ENCODE measurements around the gene PMS1. TPM values are rescaled to one million over a fixed set of nuclear protein-coding genes. Genes with fewer than 3 reads are reported as not detected.

Gene PMS1
- total RNA-seq, 1 experiment from 2014 or later, result 46.5 TPM

DNA sequence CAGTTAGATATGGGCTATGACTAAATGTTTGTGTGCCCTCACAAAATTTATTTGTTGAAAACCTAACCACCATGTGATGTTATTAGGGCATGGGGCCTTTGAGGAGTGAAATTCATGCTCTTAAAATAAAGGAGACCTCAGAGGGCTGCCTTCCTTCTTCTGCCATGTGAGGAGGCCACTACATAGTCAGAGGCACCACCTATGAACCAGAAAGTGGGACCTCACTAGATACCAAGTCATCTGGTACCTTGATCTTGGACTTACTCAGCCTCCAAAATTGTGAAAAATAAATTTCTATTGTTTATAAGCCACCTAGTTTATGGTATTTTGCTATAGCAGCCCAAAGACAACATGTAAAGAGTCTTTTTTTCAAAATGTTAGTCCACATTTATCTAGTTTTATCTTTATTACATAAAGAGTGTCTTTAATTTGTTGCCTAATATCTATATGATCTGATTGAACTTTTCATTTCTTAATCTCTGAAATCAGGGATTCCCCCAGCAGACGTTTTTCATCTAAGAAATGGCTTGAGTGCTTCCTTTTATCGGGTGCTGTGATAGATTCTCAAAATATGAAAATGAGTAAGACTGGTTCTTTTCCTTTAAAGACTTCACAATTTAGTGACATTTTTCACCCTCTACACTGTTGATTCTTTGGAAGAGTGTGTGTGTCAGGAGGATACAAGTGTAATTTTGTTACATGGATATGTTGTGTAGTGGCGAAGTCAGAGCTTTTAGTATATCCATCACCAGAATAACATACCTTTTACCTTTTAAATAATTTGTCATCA, 34.2 kb downstream of the PMS1 start:
- CTCF ChIA-PET, result no interaction called here
- no peaks in the 10 kb centered on the region for H3K9me3 ChIP-seq (ENCODE audit: low read depth, low read length, poor library complexity, severe bottlenecking)
- BruUV-seq (replicated peaks), result no TSS peak
- intact Hi-C loops (cut with micrococcal nuclease; ENCODE audit: unreplicated experiment), result no loop called here
- no peaks in the 10 kb centered on the region for H3K27me3 ChIP-seq (replicated peaks; ENCODE audit: insufficient read depth, low read depth, low read length, poor library complexity)
- POLR2A ChIA-PET (ENCODE audit: low non-redundant PET), result no interaction called here
- no peak for DNase-seq (ENCODE audit: low spot score)
- peaks cover 13% of the 10 kb centered on the region for H3K36me3 ChIP-seq (ENCODE audit: insufficient read depth, low read length, poor library complexity, severe bottlenecking)
- no peak overlapping the region for H3K27ac ChIP-seq (ENCODE audit: low read depth, low read length, poor library complexity, severe bottlenecking)
- no peak for TF ChIP-seq EZH2 (IDR thresholded peaks at IDR 0.05; ENCODE audit: borderline replicate concordance, low read depth, low read length, poor library complexity, severe bottlenecking)
- TF ChIP-seq, protein P1, sequence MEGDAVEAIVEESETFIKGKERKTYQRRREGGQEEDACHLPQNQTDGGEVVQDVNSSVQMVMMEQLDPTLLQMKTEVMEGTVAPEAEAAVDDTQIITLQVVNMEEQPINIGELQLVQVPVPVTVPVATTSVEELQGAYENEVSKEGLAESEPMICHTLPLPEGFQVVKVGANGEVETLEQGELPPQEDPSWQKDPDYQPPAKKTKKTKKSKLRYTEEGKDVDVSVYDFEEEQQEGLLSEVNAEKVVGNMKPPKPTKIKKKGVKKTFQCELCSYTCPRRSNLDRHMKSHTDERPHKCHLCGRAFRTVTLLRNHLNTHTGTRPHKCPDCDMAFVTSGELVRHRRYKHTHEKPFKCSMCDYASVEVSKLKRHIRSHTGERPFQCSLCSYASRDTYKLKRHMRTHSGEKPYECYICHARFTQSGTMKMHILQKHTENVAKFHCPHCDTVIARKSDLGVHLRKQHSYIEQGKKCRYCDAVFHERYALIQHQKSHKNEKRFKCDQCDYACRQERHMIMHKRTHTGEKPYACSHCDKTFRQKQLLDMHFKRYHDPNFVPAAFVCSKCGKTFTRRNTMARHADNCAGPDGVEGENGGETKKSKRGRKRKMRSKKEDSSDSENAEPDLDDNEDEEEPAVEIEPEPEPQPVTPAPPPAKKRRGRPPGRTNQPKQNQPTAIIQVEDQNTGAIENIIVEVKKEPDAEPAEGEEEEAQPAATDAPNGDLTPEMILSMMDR (conservative IDR thresholded peaks at IDR 0.05; ENCODE audit: low read depth, low read length), result no peak
- no peaks in the 10 kb centered on the region for H3K4me1 ChIP-seq (ENCODE audit: insufficient read depth, low read length, poor library complexity, severe bottlenecking)
- H3K4me3 ChIP-seq (ENCODE audit: low read depth, low read length, poor library complexity, severe bottlenecking), result no peak overlapping the region

DNA sequence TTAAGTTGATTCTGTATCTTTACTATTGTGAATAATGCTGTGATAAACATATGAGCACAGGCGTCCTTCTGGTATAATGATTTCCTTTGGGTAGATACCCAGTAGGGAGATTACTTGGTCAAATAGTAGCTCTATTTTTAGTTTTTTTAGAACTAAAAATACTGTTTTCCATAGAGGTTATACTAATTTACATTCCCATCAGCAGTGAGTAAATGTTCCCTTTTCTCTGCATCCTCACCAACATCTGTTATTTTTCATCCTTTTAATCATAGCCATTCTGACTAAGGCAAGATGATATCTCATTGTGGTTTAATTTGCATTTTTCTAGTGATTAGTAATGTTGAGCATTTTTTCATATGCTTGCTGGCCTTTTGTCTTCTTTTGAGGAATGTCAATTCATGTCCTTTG, 35.1 kb downstream of the PMS1 start:
- POLR2A ChIA-PET (ENCODE audit: low non-redundant PET), result no interaction called here
- DNase-seq (ENCODE audit: low spot score), result no peak

DNA sequence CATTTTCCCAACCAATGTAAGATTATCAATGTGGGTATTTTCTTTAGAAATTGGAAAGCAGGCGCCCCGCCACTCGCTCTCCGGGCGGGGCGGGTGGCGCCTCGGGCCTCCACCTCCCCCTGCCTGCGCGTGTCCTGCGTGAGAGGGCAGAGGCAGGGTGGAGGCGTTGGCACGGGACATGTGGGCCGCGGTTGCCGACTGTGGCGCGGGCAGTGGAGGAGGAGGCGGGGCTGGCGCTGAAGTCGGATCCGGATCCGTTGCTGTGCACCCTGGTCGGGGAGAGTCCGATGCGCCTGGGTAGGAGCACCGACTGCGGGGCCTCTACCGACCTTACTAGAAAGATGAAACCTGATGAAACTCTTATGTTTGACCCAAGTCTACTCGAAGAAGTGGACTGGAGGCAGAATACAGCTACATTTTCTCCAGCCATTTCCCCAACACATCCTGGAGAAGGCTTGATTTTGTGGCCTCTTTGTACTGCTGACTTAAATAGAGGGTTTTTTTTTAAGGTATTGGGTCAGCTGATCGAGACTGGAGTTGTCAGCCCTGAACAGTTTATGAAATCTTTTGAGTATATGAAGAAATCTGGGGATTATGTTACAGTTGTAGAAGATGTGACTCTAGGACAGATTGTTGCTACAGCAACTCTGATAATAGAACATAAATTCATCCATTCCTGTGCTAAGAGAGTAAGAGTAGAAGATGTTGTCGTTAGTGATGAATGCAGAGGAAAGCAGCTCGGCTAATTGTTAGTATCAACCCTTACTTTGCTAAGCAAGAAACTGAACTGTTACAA, 37.9 kb downstream of the PMS1 start:
- no peak for TF ChIP-seq EZH2 (IDR thresholded peaks at IDR 0.05; ENCODE audit: borderline replicate concordance, low read depth, low read length, poor library complexity, severe bottlenecking)
- TF ChIP-seq, protein P1 (conservative IDR thresholded peaks at IDR 0.05; ENCODE audit: low read depth, low read length), result no peak
- no peak overlapping the region for H3K4me3 ChIP-seq (ENCODE audit: low read depth, low read length, poor library complexity, severe bottlenecking)
- intact Hi-C loops (cut with micrococcal nuclease; ENCODE audit: unreplicated experiment), result no loop called here
- peaks cover 13% of the 10 kb centered on the region for H3K36me3 ChIP-seq (ENCODE audit: insufficient read depth, low read length, poor library complexity, severe bottlenecking)
- DNase-seq (ENCODE audit: low spot score), result no peak
- POLR2A ChIA-PET (ENCODE audit: low non-redundant PET), result no interaction called here
- CTCF ChIA-PET, result no interaction called here
- H3K4me1 ChIP-seq (ENCODE audit: insufficient read depth, low read length, poor library complexity, severe bottlenecking), result no peaks in the 10 kb centered on the region
- peak overlapping the region; percentile 37 for H3K27ac ChIP-seq (ENCODE audit: low read depth, low read length, poor library complexity, severe bottlenecking)
- H3K27me3 ChIP-seq (replicated peaks; ENCODE audit: insufficient read depth, low read depth, low read length, poor library complexity), result no peaks in the 10 kb centered on the region
- no peaks in the 10 kb centered on the region for H3K9me3 ChIP-seq (ENCODE audit: low read depth, low read length, poor library complexity, severe bottlenecking)
- BruUV-seq (replicated peaks), result no TSS peak

More for the DNA sequence above, 35.1 kb downstream of the PMS1 start:
- Histone ChIP-seq H3K27me3 (replicated peaks; ENCODE audit: insufficient read depth, low read depth, low read length, poor library complexity) (no peaks in the 10 kb centered on the region), H3K4me1 (ENCODE audit: insufficient read depth, low read length, poor library complexity, severe bottlenecking) (no peaks in the 10 kb centered on the region), H3K9me3 (ENCODE audit: low read depth, low read length, poor library complexity, severe bottlenecking) (no peaks in the 10 kb centered on the region), H3K4me3 (ENCODE audit: low read depth, low read length, poor library complexity, severe bottlenecking) (no peak overlapping the region), H3K36me3 (ENCODE audit: insufficient read depth, low read length, poor library complexity, severe bottlenecking) (peaks cover 13% of the 10 kb centered on the region), H3K27ac (ENCODE audit: low read depth, low read length, poor library complexity, severe bottlenecking) (no peak overlapping the region)
- BruUV-seq (replicated peaks), result no TSS peak
- TF ChIP-seq, protein P1 (conservative IDR thresholded peaks at IDR 0.05; ENCODE audit: low read depth, low read length), result no peak
- TF ChIP-seq EZH2 (IDR thresholded peaks at IDR 0.05; ENCODE audit: borderline replicate concordance, low read depth, low read length, poor library complexity, severe bottlenecking), result no peak
- intact Hi-C loops (cut with micrococcal nuclease; ENCODE audit: unreplicated experiment), result no loop called here
- CTCF ChIA-PET, result no interaction called here

All from A673 (cell line).